Astrocyte of the spinal cord (primary cell): ENCODE results near the gene NLRC4.

Experiments
- DNase-seq: peaks from one replicate; pipeline ENCODE4 v3.0.0; 2011; ENCODE audit warnings: low read depth, low spot score
- H3K4me3 ChIP-seq: 2 replicates; pipeline ENCODE4 v1.5.1; 2011; ENCODE audit warnings: low read depth, mild to moderate bottlenecking, low read length, moderate library complexity
- in situ Hi-C: cut with HindIII; loops from 2 replicates; pipeline ENCODE4 v1.10.0; 2017; ENCODE audit warnings: low sequenced_read_pairs
- TF ChIP-seq, protein P1 (sequence below): IDR thresholded peaks from 2 replicates; pipeline ENCODE4 v1.5.1; 2012; ENCODE audit warnings: low read depth, mild to moderate bottlenecking, low read length, inconsistent platforms

The NLRC4 gene

DNA sequence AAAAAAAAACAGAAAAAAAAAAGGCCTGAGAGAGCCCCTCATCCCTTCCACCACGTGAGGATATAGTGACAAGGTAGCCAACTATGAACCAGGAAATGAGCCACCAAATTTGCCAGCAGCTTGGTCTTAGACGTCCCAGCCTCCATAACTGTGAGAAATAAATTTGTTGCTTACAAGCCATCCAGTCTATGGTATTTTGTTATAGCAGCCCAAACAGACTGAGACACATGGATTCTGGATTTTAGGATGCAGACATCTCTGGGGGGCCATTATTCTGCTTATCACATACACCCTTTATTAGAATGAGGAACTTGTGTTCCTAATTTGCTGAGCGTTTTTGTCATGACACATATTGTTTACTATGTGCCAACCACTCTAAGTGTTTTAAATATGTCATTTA lies 7.6 kb upstream of the NLRC4 start:
- DNase-seq: no peak
- H3K4me3 ChIP-seq: no peak overlapping the region
- TF ChIP-seq, protein P1, sequence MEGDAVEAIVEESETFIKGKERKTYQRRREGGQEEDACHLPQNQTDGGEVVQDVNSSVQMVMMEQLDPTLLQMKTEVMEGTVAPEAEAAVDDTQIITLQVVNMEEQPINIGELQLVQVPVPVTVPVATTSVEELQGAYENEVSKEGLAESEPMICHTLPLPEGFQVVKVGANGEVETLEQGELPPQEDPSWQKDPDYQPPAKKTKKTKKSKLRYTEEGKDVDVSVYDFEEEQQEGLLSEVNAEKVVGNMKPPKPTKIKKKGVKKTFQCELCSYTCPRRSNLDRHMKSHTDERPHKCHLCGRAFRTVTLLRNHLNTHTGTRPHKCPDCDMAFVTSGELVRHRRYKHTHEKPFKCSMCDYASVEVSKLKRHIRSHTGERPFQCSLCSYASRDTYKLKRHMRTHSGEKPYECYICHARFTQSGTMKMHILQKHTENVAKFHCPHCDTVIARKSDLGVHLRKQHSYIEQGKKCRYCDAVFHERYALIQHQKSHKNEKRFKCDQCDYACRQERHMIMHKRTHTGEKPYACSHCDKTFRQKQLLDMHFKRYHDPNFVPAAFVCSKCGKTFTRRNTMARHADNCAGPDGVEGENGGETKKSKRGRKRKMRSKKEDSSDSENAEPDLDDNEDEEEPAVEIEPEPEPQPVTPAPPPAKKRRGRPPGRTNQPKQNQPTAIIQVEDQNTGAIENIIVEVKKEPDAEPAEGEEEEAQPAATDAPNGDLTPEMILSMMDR: no peak
- in situ Hi-C loops: no loop called here

DNA sequence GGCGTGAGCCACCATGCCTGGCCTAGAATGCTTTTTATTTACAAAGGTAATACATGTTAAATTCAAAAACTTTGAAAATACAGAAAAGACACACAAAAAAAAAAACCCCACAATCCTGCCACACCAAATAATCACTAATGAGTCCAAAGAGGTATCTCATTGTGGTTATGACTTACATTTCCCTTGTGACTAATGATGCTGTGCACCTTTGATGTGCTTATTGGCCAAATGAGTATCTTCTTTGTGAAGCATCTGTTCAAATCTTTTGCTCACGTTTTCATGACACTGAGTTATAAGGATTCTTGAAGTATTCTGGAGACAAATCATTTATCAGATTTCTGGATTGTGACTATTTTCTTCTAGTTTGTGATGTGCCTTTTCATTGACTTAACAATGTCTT lies 6.4 kb upstream of the NLRC4 start:
- TF ChIP-seq, protein P1: no peak
- no peak for DNase-seq
- in situ Hi-C loops: no loop called here
- H3K4me3 ChIP-seq: no peak overlapping the region

DNA sequence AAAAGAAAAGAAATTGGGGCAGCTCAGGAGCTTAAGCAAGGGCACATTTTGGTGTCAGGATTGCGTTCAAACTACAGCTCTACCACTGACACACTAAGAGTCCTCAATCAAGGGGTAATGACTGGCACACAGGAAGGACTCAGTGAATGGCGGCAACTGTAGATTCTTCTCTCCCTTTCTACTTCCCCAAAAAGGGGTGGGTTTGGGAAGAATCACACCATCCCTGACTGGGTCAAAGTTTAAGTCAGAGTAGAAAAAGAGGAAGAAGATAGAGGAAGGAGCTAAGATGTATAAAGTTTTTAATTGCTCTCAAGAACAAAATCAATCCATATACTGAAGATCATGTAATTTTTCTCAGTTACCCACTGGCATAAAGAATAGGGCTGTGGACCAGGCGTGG lies 2.6 kb downstream of the NLRC4 start:
- H3K4me3 ChIP-seq: no peak overlapping the region
- no peak for DNase-seq
- in situ Hi-C loops: no loop called here
- TF ChIP-seq, protein P1: no peak

DNA sequence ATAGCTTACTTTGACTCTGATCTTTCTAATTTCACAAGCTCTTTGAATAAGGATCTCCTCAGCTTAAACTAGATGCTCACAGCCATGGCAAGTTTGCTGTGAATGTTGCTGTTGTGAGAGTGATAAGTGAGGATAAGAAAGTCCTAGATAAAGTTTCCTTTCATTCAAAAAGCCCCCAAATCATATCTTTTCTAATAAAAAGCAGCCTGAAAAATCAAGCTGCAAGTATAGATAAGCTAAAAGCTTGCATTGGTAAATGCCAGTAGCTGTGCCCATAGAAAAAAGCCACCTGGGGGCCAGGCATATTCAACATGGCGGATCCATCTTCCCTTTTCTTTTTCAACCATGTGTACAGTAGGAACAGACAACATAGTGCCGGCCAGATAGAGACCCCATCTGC lies 4.3 kb downstream of the NLRC4 start:
- no peak overlapping the region for H3K4me3 ChIP-seq
- TF ChIP-seq, protein P1: no peak
- in situ Hi-C loops: no loop called here
- DNase-seq: no peak

DNA sequence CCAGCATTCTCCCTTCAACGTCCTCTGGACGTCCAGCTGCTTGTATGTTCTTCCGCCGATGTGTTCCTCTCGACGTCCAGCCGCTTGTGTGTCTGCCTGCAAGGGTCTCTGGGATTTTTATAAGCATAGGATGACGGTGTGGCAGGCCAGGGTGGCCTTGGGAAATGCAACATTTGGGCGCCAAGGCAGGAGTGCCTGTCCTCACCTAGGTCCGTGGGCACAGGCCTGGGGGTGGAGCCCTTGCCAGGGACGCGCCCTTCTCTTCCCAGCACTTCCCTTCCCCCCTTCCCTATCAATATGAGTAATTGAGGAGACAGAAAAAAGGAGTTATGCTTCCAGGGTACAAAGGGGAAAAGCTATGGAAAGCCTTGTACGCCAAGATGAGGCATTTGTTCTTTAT lies 6.4 kb downstream of the NLRC4 start:
- DNase-seq: no peak
- H3K4me3 ChIP-seq: no peak overlapping the region
- TF ChIP-seq, protein P1: no peak
- in situ Hi-C loops: no loop called here

DNA sequence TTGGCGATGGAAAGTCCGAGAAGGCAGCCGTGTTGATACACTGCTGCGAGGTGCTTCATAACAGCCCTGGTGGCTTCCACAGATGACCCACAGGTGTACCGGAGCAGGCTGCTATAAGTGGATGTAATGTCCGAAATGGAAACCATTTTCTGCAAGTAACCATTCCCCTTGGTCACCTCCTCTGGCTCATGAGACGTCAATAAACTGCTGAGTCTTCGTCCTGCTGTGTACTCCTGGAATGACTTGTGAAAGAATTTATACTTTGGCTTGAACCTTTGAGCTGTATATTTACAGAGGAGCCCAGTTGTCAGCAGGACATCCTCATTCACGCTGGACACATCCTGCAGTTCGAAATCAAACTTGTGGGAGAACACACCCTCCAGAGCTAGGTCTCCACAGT lies 14.4 kb downstream of the NLRC4 start:
- in situ Hi-C loops: no loop called here
- DNase-seq: peak; percentile 25
- no peak overlapping the region for H3K4me3 ChIP-seq
- TF ChIP-seq, protein P1: no peak

DNA sequence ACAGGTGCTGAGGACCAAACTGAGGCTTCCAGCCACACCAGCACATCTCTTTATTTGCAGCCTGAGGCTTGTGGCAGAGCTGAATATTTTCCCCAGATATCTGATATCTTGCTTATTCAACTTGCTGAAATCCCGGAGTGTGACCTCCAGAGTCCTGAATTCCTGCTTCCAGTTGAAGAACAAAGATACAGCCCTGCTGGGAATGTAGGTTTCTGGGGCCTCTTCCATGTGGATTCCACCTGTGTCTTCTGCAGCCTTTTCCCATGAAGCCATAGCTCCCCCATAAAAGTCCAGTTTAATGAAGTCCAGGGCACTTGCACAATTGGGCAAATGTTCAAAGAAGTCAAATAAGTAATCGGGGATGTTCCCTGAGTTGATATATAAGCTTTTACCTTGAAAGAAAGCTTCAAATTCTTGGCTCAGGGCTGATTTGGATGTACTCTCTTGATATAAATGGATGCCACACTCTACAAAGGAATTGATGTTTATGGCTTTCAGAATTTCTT lies 14.9 kb downstream of the NLRC4 start:
- TF ChIP-seq, protein P1: no peak

More for the DNA sequence above, 14.9 kb downstream of the NLRC4 start:
- no peak overlapping the region for H3K4me3 ChIP-seq
- DNase-seq: no peak
- in situ Hi-C loops: no loop called here
